HEK293 (cell line): ENCODE measurements around the gene RIMKLA.

Source experiments
- GLIS2 ChIP-seq: fragments of 450-650 bp; formaldehyde crosslinking; IDR thresholded peaks from 2 replicates; pipeline ENCODE4 v1.5.1; 2016; ENCODE audit warnings: missing biosample characterization, missing genetic modification characterization
- IKZF3 ChIP-seq: fragments of 450-650 bp; IDR thresholded peaks from 2 replicates; pipeline ENCODE4 v1.5.0; 2018; ENCODE audit warnings: missing biosample characterization, mild to moderate bottlenecking, missing genetic modification characterization, moderate library complexity
- SCRT1 ChIP-seq: fragments of 450-650 bp; formaldehyde crosslinking; IDR thresholded peaks from 2 replicates; pipeline ENCODE4 v1.5.1; 2016; ENCODE audit warnings: missing biosample characterization, missing genetic modification characterization, borderline replicate concordance
- ZBTB48 ChIP-seq: fragments of 450-650 bp; formaldehyde crosslinking; IDR thresholded peaks from 2 replicates; pipeline ENCODE4 v1.5.1; 2016; ENCODE audit warnings: missing biosample characterization, missing genetic modification characterization
- ZBTB8A ChIP-seq: fragments of 450-650 bp; formaldehyde crosslinking; IDR thresholded peaks from 2 replicates; pipeline ENCODE4 v1.5.1; 2016; ENCODE audit warnings: missing biosample characterization, missing genetic modification characterization
- ZFP37 ChIP-seq: fragments of 450-650 bp; formaldehyde crosslinking; IDR thresholded peaks from 2 replicates; pipeline ENCODE4 v1.5.1; 2016; ENCODE audit warnings: missing biosample characterization, missing genetic modification characterization
- ZFP69B ChIP-seq: fragments of 450-650 bp; formaldehyde crosslinking; IDR thresholded peaks from 2 replicates; pipeline ENCODE4 v1.5.1; 2016; ENCODE audit warnings: missing biosample characterization, missing genetic modification characterization
- ZNF169 ChIP-seq: fragments of 450-650 bp; formaldehyde crosslinking; IDR thresholded peaks from 2 replicates; pipeline ENCODE4 v1.5.1; 2016; ENCODE audit warnings: missing biosample characterization, missing genetic modification characterization
- ZNF174 ChIP-seq: fragments of 450-650 bp; formaldehyde crosslinking; IDR thresholded peaks from 2 replicates; pipeline ENCODE4 v1.5.0; 2017; ENCODE audit warnings: missing biosample characterization, mild to moderate bottlenecking, missing genetic modification characterization
- ZNF24 ChIP-seq: fragments of 450-650 bp; formaldehyde crosslinking; IDR thresholded peaks from 2 replicates; pipeline ENCODE4 v1.5.1; 2016; ENCODE audit warnings: missing biosample characterization, missing genetic modification characterization
- ZNF341 ChIP-seq: fragments of 450-650 bp; formaldehyde crosslinking; IDR thresholded peaks from 2 replicates; pipeline ENCODE4; 2016; ENCODE audit warnings: low read depth, missing biosample characterization, missing genetic modification characterization
- ZNF37A ChIP-seq: fragments of 450-650 bp; IDR thresholded peaks from 2 replicates; pipeline ENCODE4 v1.5.1; 2018; ENCODE audit warnings: missing biosample characterization, missing genetic modification characterization
- ZNF404 ChIP-seq: fragments of 450-650 bp; formaldehyde crosslinking; IDR thresholded peaks from 2 replicates; pipeline ENCODE4 v1.5.1; 2017; ENCODE audit warnings: missing biosample characterization, missing genetic modification characterization
- ZNF426 ChIP-seq: fragments of 450-650 bp; formaldehyde crosslinking; IDR thresholded peaks from 2 replicates; pipeline ENCODE4 v1.5.1; 2017; ENCODE audit warnings: missing biosample characterization, missing genetic modification characterization, mild to moderate bottlenecking, inconsistent platforms, moderate library complexity
- ZNF433 ChIP-seq: fragments of 450-650 bp; formaldehyde crosslinking; IDR thresholded peaks from 2 replicates; pipeline ENCODE4 v1.5.1; 2016; ENCODE audit warnings: missing biosample characterization, missing genetic modification characterization, low read depth
- ZNF544 ChIP-seq: fragments of 450-650 bp; formaldehyde crosslinking; IDR thresholded peaks from 2 replicates; pipeline ENCODE4 v1.5.0; 2017; ENCODE audit warnings: missing biosample characterization, missing genetic modification characterization
- ZNF768 ChIP-seq: fragments of 450-650 bp; formaldehyde crosslinking; IDR thresholded peaks from 2 replicates; pipeline ENCODE4 v1.5.1; 2018; ENCODE audit warnings: missing biosample characterization, mild to moderate bottlenecking, missing genetic modification characterization
- ZNF792 ChIP-seq: fragments of 450-650 bp; formaldehyde crosslinking; IDR thresholded peaks from 2 replicates; pipeline ENCODE4 v1.5.1; 2016; ENCODE audit warnings: missing biosample characterization, missing genetic modification characterization
- ZSCAN23 ChIP-seq: fragments of 450-650 bp; formaldehyde crosslinking; IDR thresholded peaks from 2 replicates; pipeline ENCODE4 v1.5.1; 2016; ENCODE audit warnings: missing biosample characterization, missing genetic modification characterization
- TF ChIP-seq, protein P1 (sequence below): fragments of 450-650 bp; formaldehyde crosslinking; IDR thresholded peaks from 2 replicates; pipeline ENCODE4 v1.5.1; 2016; ENCODE audit warnings: missing biosample characterization, missing genetic modification characterization
- TF ChIP-seq, protein P2 (sequence below): fragments of 450-650 bp; formaldehyde crosslinking; IDR thresholded peaks from 2 replicates; pipeline ENCODE4 v1.5.1; 2016; ENCODE audit warnings: missing biosample characterization, missing genetic modification characterization, low read depth
- TF ChIP-seq, protein P3 (sequence below): fragments of 450-650 bp; formaldehyde crosslinking; IDR thresholded peaks from 2 replicates; pipeline ENCODE4 v1.5.1; 2016; ENCODE audit warnings: missing biosample characterization, missing genetic modification characterization
- TF ChIP-seq, protein P4 (sequence below): fragments of 450-650 bp; formaldehyde crosslinking; conservative IDR thresholded peaks from 2 replicates; pipeline ENCODE4 v1.5.1; 2016; ENCODE audit warnings: low read depth, missing biosample characterization, missing genetic modification characterization
- TF ChIP-seq, protein P5 (sequence below): fragments of 450-650 bp; formaldehyde crosslinking; IDR thresholded peaks from 2 replicates; pipeline ENCODE4 v1.5.1; 2016; ENCODE audit warnings: missing biosample characterization, missing genetic modification characterization
- TF ChIP-seq, protein P6 (sequence below): fragments of 450-650 bp; formaldehyde crosslinking; IDR thresholded peaks from 2 replicates; pipeline ENCODE4 v1.5.1; 2016; ENCODE audit warnings: missing biosample characterization, missing genetic modification characterization

RIMKLA gene

DNA sequence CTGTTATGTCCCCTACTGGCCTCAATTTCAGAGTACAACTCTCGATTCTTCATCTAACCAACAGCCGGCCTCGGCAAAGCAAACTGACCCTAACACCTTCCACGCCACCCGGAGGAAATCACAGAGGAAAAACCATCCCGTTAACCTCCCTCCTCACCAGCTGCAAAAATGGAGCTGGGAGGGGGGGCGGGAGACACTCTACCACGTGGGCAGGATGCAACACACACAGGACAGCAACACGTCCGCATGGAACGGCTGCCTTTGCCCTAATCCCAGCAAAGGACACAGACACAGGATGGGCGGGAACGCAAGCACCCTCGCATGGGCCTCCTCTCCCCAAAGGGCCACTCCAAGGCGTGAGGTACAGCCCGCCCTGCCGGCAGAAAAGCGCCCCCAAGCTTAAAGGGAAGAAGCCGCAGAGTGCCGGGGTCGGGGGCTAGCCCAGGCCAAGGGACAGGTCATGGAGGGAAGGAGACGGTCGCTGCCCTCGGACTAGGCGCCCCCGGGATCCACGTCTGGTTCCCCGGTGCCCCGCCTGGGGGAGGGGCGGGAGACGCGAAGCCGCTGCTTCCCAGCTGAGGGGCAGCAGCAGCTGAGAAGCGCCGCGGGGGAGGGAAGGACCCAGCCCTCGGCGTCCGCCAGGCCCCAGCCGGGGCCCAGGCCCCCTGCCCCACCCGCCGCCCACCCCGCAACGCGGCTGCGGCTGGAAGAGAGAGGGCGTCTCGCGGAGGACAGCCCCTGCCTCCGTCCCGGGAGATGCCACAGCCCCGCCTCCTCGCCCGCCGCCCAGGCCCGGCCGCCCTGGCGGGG lies 46.1 kb upstream of the RIMKLA start (continued):
- TF ChIP-seq GLIS2 (tag by site-specific recombination), result peak; percentile 88
- peak; percentile 76; the same call in 1 of the 2 replicates for TF ChIP-seq SCRT1 (tag by site-specific recombination)
- peak; percentile 85 for TF ChIP-seq ZBTB8A
- peak; percentile 79 for TF ChIP-seq ZNF341 (tag by site-specific recombination)
- peak; percentile 59; the same call in 1 of the 2 replicates for TF ChIP-seq ZNF24 (tag by site-specific recombination)
- TF ChIP-seq ZNF433, result no peak
- TF ChIP-seq IKZF3 (tag by site-specific recombination), result 0 out of 2 replicates have a peak, but pooled peaks have one; percentile 30
- TF ChIP-seq, protein P1, sequence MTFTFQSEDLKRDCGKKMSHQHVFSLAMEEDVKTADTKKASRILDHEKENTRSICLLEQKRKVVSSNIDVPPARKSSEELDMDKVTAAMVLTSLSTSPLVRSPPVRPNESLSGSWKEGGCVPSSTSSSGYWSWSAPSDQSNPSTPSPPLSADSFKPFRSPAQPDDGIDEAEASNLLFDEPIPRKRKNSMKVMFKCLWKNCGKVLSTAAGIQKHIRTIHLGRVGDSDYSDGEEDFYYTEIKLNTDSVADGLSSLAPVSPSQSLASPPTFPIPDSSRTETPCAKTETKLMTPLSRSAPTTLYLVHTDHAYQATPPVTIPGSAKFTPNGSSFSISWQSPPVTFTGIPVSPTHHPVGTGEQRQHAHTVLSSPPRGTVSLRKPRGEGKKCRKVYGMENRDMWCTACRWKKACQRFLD (tag by site-specific recombination), result no peak
- TF ChIP-seq, protein P2, sequence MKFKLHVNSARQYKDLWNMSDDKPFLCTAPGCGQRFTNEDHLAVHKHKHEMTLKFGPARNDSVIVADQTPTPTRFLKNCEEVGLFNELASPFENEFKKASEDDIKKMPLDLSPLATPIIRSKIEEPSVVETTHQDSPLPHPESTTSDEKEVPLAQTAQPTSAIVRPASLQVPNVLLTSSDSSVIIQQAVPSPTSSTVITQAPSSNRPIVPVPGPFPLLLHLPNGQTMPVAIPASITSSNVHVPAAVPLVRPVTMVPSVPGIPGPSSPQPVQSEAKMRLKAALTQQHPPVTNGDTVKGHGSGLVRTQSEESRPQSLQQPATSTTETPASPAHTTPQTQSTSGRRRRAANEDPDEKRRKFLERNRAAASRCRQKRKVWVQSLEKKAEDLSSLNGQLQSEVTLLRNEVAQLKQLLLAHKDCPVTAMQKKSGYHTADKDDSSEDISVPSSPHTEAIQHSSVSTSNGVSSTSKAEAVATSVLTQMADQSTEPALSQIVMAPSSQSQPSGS (tag by site-specific recombination), result no peak
- TF ChIP-seq, protein P3, sequence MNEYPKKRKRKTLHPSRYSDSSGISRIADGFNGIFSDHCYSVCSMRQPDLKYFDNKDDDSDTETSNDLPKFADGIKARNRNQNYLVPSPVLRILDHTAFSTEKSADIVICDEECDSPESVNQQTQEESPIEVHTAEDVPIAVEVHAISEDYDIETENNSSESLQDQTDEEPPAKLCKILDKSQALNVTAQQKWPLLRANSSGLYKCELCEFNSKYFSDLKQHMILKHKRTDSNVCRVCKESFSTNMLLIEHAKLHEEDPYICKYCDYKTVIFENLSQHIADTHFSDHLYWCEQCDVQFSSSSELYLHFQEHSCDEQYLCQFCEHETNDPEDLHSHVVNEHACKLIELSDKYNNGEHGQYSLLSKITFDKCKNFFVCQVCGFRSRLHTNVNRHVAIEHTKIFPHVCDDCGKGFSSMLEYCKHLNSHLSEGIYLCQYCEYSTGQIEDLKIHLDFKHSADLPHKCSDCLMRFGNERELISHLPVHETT, result 0 out of 2 replicates have a peak, but pooled peaks have one; percentile 33
- TF ChIP-seq, protein P4, sequence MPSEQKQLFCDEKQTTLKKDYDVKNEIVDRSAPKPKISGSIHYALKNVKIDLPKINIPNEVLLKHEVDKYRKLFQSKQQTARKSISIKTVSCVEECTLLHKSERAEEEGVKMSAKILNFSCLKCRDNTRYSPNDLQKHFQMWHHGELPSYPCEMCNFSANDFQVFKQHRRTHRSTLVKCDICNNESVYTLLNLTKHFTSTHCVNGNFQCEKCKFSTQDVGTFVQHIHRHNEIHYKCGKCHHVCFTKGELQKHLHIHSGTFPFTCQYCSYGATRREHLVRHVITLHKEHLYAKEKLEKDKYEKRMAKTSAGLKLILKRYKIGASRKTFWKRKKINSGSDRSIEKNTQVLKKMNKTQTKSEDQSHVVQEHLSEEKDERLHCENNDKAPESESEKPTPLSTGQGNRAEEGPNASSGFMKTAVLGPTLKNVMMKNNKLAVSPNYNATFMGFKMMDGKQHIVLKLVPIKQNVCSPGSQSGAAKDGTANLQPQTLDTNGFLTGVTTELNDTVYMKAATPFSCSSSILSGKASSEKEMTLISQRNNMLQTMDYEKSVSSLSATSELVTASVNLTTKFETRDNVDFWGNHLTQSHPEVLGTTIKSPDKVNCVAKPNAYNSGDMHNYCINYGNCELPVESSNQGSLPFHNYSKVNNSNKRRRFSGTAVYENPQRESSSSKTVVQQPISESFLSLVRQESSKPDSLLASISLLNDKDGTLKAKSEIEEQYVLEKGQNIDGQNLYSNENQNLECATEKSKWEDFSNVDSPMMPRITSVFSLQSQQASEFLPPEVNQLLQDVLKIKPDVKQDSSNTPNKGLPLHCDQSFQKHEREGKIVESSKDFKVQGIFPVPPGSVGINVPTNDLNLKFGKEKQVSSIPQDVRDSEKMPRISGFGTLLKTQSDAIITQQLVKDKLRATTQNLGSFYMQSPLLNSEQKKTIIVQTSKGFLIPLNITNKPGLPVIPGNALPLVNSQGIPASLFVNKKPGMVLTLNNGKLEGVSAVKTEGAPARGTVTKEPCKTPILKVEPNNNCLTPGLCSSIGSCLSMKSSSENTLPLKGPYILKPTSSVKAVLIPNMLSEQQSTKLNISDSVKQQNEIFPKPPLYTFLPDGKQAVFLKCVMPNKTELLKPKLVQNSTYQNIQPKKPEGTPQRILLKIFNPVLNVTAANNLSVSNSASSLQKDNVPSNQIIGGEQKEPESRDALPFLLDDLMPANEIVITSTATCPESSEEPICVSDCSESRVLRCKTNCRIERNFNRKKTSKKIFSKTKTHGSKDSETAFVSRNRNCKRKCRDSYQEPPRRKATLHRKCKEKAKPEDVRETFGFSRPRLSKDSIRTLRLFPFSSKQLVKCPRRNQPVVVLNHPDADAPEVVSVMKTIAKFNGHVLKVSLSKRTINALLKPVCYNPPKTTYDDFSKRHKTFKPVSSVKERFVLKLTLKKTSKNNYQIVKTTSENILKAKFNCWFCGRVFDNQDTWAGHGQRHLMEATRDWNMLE (tag by site-specific recombination), result no peak
- no peak for TF ChIP-seq ZNF404
- no peak for TF ChIP-seq ZNF768 (tag by site-specific recombination)
- TF ChIP-seq ZNF792, result no peak
- TF ChIP-seq ZNF544, result no peak
- TF ChIP-seq ZNF169 (tag by site-specific recombination), result no peak
- TF ChIP-seq, protein P5, sequence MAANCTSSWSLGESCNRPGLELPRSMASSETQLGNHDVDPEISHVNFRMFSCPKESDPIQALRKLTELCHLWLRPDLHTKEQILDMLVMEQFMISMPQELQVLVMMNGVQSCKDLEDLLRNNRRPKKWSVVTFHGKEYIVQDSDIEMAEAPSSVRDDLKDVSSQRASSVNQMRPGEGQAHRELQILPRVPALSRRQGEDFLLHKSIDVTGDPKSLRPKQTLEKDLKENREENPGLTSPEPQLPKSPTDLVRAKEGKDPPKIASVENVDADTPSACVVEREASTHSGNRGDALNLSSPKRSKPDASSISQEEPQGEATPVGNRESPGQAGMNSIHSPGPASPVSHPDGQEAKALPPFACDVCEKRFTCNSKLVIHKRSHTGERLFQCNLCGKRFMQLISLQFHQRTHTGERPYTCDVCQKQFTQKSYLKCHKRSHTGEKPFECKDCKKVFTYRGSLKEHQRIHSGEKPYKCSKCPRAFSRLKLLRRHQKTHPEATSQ (tag by site-specific recombination), result no peak
- 0 out of 2 replicates have a peak, but pooled peaks have one; percentile 40 for TF ChIP-seq ZFP69B (tag by site-specific recombination)
- TF ChIP-seq, protein P6, sequence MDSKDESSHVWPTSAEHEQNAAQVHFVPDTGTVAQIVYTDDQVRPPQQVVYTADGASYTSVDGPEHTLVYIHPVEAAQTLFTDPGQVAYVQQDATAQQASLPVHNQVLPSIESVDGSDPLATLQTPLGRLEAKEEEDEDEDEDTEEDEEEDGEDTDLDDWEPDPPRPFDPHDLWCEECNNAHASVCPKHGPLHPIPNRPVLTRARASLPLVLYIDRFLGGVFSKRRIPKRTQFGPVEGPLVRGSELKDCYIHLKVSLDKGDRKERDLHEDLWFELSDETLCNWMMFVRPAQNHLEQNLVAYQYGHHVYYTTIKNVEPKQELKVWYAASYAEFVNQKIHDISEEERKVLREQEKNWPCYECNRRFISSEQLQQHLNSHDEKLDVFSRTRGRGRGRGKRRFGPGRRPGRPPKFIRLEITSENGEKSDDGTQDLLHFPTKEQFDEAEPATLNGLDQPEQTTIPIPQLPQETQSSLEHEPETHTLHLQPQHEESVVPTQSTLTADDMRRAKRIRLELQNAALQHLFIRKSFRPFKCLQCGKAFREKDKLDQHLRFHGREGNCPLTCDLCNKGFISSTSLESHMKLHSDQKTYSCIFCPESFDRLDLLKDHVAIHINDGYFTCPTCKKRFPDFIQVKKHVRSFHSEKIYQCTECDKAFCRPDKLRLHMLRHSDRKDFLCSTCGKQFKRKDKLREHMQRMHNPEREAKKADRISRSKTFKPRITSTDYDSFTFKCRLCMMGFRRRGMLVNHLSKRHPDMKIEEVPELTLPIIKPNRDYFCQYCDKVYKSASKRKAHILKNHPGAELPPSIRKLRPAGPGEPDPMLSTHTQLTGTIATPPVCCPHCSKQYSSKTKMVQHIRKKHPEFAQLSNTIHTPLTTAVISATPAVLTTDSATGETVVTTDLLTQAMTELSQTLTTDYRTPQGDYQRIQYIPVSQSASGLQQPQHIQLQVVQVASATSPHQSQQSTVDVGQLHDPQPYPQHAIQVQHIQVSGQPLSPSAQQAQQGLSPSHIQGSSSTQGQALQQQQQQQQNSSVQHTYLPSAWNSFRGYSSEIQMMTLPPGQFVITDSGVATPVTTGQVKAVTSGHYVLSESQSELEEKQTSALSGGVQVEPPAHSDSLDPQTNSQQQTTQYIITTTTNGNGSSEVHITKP (tag by site-specific recombination), result 0 out of 2 replicates have a peak, but pooled peaks have one; percentile 65
- no peak for TF ChIP-seq ZNF426 (tag by site-specific recombination)
- TF ChIP-seq ZSCAN23 (tag by site-specific recombination), result no peak
- TF ChIP-seq ZFP37 (tag by site-specific recombination), result peak; percentile 50
- no peak for TF ChIP-seq ZNF174
- no peak for TF ChIP-seq ZNF37A
- peak; percentile 83 for TF ChIP-seq ZBTB48 (tag by site-specific recombination)
